Left ventricle myocardium inferior (tissue), 1 donor: ENCODE results near the gene EXOC4. TPM values are rescaled to one million over a fixed set of nuclear protein-coding genes. Genes with fewer than 3 reads are reported as not detected.

Experiments used
- DNase-seq: peaks from one replicate; pipeline ENCODE4 v3.0.0-alpha.2; 2020
- H3K27ac ChIP-seq: fragments of 200-600 bp; replicated peaks from 2 replicates; pipeline ENCODE4 v1.8.0; 2021
- H3K27me3 ChIP-seq: fragments of 200-600 bp; 2 replicates; pipeline ENCODE4 v1.8.0; 2021; ENCODE audit warnings: low read depth
- H3K36me3 ChIP-seq: fragments of 200-600 bp; 2 replicates; pipeline ENCODE4 v1.8.0; 2021
- H3K4me1 ChIP-seq: fragments of 200-600 bp; 2 replicates; pipeline ENCODE4 v1.8.0; 2021
- H3K4me3 ChIP-seq: fragments of 200-600 bp; 2 replicates; pipeline ENCODE4 v1.8.0; 2021; ENCODE audit warnings: mild to moderate bottlenecking, moderate library complexity
- H3K9me3 ChIP-seq: fragments of 200-600 bp; replicated peaks from 2 replicates; pipeline ENCODE4 v1.8.0; 2021
- CTCF ChIP-seq: fragments of 200-600 bp; IDR thresholded peaks from 2 replicates; pipeline ENCODE4 v1.8.0; 2021; ENCODE audit warnings: antibody characterized with exemption, mild to moderate bottlenecking, borderline replicate concordance
- intact Hi-C: fragments of 100-400 bp; cut with micrococcal nuclease; formaldehyde crosslinking; loops from one replicate; pipeline ENCODE4 v1.11.0; 2022
- total RNA-seq: library from RNA; stranded (reverse); fragmentation: NEBNext Ultra II Directional; extraction: Animal tissue kit (Norgen Biotek cat#: 25700); gene quantifications from one replicate; pipeline ENCODE4 v1.2.1, GENCODE V29; 2021
- donor health status: DM: no; HTN: yes; CAD: no; lungs with severe emphysema.

The EXOC4 gene
- total RNA-seq, 1 donor from 2014 or later: 33.8 TPM

- intact Hi-C loops: no loop called here
- H3K36me3 ChIP-seq: no peaks in the 10 kb centered on the region
- H3K4me3 ChIP-seq: no peak overlapping the region
These were observed 12.9 kb downstream of the EXOC4 start for GRCh38 chr7:133265821-133266220.

GRCh38 chr7:133268355-133268754 is 15.5 kb downstream of the EXOC4 start:
- no peak for DNase-seq
- no peak overlapping the region for H3K4me3 ChIP-seq
- no peaks in the 10 kb centered on the region for H3K27me3 ChIP-seq
- no peaks in the 10 kb centered on the region for H3K9me3 ChIP-seq
- TF ChIP-seq CTCF: no peak
- no peak overlapping the region for H3K27ac ChIP-seq
- no peaks in the 10 kb centered on the region for H3K36me3 ChIP-seq
- intact Hi-C loops: no loop called here
- H3K4me1 ChIP-seq: peaks cover 26% of the 10 kb centered on the region

More at GRCh38 chr7:133265821-133266220, 12.9 kb downstream of the EXOC4 start:
- DNase-seq: no peak
- Histone ChIP-seq H3K9me3 (no peaks in the 10 kb centered on the region), H3K4me1 (peaks cover 30% of the 10 kb centered on the region), H3K27me3 (no peaks in the 10 kb centered on the region), H3K27ac (no peak overlapping the region)
- TF ChIP-seq CTCF: no peak

- no peak for DNase-seq
- H3K4me1 ChIP-seq: peaks cover 21% of the 10 kb centered on the region
- intact Hi-C loops: no loop called here
- H3K4me3 ChIP-seq: no peak overlapping the region
- no peaks in the 10 kb centered on the region for H3K9me3 ChIP-seq
- H3K27ac ChIP-seq: no peak overlapping the region
- TF ChIP-seq CTCF: no peak
- H3K36me3 ChIP-seq: peaks cover 26% of the 10 kb centered on the region
- H3K27me3 ChIP-seq: no peaks in the 10 kb centered on the region
These were observed 19.5 kb downstream of the EXOC4 start for GRCh38 chr7:133272336-133272735.

GRCh38 chr7:133273227-133273626 is 20.3 kb downstream of the EXOC4 start:
- no peak overlapping the region for H3K27ac ChIP-seq
- intact Hi-C loops: no loop called here
- DNase-seq: no peak
- H3K27me3 ChIP-seq: no peaks in the 10 kb centered on the region
- no peak overlapping the region for H3K4me3 ChIP-seq
- H3K4me1 ChIP-seq: peaks cover 21% of the 10 kb centered on the region
- H3K9me3 ChIP-seq: no peaks in the 10 kb centered on the region
- TF ChIP-seq CTCF: no peak
- H3K36me3 ChIP-seq: peaks cover 29% of the 10 kb centered on the region

GRCh38 chr7:133274265-133274664 is 21.4 kb downstream of the EXOC4 start:
- Histone ChIP-seq H3K27ac (no peak overlapping the region), H3K4me1 (peaks cover 14% of the 10 kb centered on the region), H3K9me3 (no peaks in the 10 kb centered on the region), H3K4me3 (no peak overlapping the region), H3K36me3 (peaks cover 36% of the 10 kb centered on the region), H3K27me3 (no peaks in the 10 kb centered on the region)
- no peak for TF ChIP-seq CTCF
- intact Hi-C loops: no loop called here
- no peak for DNase-seq

GRCh38 chr7:133275008-133275407 is 22.1 kb downstream of the EXOC4 start:
- H3K27ac ChIP-seq: no peak overlapping the region
- H3K4me3 ChIP-seq: no peak overlapping the region
- H3K9me3 ChIP-seq: no peaks in the 10 kb centered on the region
- H3K36me3 ChIP-seq: peaks cover 44% of the 10 kb centered on the region
- H3K4me1 ChIP-seq: peaks cover 14% of the 10 kb centered on the region
- intact Hi-C loops: no loop called here
- H3K27me3 ChIP-seq: no peaks in the 10 kb centered on the region
- TF ChIP-seq CTCF: no peak
- no peak for DNase-seq
